ENCODE results near the gene WIPF3. TPM values are rescaled to one million over a fixed set of nuclear protein-coding genes. Genes with fewer than 3 reads are reported as not detected.
A peak's percentile ranks its signal among the peaks of the same experiment; 100 is the strongest.

Gene WIPF3
- total RNA-seq, 1 donor from 2014 or later, result not detected

- no peak for DNase-seq (ENCODE audit: low read depth in 2 of 2)
Observed at GRCh38 chr7:29808075-29808801, 1.9 kb downstream of the WIPF3 start.

DNA sequence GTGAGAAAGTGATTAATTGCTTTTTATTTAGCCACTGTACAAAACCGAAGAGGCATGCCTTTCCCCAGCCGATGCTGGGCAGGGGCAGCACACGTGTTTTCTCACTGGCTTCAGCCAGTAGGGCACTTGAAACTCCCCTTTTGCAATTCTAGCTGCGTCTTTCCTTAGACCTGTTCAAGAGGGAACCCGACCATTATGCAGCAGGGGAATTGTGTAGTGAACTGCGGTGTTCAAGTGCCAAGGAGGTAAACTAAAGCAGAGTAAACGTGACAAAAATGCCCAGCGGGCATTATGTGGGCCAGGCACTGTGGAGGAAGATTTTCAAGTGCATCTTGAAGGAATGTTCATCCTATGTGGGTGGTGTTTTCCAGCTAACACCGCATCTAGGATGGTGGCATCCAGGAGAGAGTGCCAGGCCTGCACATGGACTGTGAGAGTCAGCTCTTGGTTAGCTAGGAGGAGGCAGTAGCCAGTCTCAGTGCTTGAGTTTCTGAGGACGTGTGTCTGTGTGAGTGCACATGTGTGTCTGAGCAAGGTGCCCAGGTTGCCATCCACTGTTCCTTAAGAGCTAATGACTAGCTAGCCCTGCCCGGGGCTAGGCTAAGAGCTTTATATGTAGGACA, 3.3 kb downstream of the WIPF3 start:
- no peak for DNase-seq (ENCODE audit: low read depth in 2 of 2)

DNA sequence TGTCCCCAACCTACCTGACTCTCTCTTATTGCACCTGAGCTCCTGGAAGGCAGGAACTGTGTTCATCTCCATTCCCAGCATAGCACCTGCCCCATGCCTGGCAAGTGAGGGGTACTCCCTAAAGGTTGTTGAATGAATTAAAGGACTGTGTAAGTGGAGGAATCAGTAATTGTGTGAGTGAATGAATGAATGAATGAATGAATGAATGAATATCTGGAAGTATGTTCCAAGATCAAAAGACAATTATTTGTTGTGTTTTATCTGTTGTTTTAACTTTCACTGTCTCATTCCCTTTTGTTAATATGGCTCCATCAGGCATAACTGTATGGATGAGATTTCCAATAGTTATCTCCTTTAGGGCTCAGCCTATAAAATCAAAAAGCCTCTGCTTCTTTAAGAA, 4.0 kb downstream of the WIPF3 start:
- no peak for DNase-seq (ENCODE audit: low read depth in 2 of 2)

- DNase-seq (ENCODE audit: low read depth in 2 of 2), result no peak
Observed at GRCh38 chr7:29810813-29811482, 4.6 kb downstream of the WIPF3 start.

DNA sequence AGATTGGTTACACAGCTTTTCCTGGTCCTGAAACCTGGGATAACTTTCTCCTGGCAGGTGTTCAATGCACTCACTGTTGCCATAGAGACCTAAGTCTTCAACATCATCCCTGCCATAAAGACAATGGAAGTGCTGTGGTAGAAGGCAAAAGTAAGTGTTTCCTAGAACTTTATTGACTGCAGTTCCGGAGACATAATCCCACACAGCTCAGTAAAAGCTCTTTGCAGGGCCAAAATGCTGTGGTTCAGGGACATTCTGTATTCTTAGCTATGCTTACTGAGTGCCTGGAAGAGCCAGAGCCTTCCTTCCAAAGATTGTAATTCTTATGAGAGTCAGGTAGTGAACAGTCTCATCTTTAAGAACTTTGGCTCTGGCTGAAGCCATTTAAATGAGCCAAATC, 5.3 kb downstream of the WIPF3 start:
- DNase-seq (ENCODE audit: low read depth in 2 of 2), result no peak

DNA sequence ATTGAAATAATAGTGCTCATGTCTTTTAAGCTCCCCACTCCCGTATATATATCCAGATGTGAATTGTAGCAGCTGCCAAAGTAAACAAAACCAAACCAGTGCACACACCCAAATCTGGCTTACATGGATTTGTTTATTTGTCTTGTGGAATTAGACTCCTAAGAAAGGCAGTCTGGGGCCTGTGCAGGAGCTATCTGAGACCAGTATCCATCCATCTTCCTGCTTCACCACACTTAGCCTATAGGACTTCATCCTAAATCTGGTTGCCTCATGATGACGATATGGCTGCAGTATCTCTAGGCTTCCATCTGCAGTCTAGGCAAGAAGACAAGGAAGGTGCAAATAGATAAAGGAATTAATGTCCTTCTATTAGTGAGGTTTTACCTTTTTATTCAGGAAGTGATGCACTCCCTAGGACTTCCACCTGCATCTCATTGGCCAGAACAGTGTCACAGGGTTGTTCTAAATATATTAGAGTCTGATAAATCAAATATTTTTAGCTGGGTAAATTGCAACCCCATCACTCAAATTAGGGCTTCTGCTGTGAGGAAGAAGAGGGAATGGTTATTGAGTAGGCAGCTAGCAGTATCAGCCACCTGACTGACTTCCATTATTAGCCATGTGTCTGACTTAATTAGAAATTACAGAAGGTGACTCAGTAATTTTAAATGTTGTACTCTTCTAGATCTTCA, 6.0 kb downstream of the WIPF3 start:
- no peak for DNase-seq (ENCODE audit: low read depth in 2 of 2)

DNA sequence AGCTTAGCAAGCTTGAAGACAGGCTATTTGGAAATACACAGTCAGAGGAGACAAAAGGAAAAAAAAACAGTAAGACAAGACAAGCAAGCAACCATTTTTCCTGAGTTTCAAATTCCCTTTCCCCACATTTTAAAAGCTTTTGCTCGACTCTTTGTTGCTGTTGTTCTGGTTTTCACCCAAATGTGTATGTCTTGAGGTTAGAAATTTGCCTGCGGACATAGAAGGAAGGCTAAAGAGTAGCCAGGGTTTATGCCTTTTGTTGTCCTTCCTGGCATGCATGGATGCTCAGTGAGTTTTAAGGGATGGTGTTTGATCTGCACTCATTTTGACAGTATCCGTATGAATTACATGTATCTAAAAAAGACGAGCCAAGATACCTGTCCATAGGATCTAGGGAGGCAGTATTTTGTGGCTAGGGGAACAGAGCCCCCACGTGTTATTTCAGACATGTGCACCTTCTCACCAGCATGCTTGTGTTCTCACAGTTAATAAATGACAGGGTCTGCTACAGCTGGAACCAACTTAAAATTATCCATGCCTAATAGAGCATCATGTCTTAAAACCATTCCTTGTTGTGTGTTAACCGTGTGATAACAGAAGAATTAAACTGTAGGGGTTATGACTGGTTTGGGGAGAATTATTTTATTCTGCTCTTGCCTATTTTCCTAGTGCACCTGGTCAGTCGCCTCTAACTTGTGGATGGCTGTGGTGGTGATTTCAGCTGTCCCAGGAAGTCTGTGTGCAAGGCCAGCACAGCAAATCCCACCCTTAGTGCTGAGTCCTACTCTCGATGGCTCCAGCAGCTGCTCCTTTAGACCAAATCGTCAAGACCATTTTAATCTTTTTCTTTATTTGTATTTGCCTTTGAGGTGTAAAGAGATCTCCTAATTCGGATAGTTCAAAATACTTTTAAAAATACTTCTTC, 9.1 kb downstream of the WIPF3 start:
- no peak for DNase-seq (ENCODE audit: low read depth in 2 of 2)

- DNase-seq (ENCODE audit: low read depth in 2 of 2), result no peak
Observed at GRCh38 chr7:29818308-29818707, 12.0 kb downstream of the WIPF3 start.

DNA sequence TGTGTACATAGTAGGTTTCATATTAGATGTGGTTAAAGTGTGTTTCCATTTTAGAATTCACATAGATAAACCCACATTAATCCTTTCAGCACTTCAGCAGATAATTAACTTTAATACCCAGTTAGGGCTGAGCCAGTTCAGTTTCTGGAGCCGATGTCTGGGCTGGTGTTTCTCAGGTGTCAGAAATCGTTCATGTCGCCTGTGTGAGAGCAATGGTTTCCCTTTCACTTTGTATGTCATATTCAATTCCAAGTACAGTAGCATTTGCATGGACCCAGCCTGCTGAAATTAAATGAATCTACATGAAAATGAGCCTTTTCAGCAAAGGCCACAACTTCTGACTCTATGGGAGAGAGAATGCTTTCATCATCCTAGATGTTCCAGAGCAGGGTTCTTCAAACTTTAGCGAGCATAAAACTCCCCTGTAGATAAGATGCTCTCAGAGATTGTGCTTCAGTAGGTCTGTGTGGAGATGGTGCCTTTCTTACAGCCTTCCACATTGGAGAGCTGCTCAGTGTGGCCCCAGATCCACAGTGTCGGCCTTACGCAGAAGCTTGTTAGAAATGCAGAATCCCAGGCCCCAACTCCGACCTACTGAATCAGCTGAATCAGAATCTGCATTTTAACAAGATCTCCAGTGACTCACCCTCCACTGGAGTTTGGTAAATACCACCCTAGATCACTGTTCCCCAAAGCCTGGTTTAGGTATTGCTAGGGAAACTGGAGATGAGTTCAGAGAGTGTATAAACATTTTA, 19.6 kb downstream of the WIPF3 start:
- DNase-seq (ENCODE audit: low read depth in 2 of 2), result no peak

GRCh38 chr7:29826530-29826822, 20.2 kb downstream of the WIPF3 start:
- no peak for DNase-seq (ENCODE audit: low read depth in 2 of 2)

DNA sequence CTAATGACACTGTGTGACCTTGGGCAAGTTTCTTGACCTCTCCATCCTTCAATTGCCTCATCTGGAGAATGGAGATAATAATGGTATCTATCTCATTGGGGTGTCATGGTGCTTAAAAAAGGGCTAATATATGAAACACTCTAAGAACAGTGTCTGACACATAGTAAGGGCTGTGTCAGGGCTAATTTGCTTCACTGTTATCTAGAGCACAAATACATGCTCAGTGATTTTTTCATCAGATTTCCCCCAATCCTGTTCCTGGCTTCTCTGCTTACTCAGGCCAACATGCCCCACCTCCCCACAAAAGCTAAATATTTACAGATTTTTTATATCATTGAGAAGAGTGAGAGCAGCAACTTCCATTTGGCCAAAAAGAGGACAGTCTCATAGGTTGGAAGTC, 20.6 kb downstream of the WIPF3 start:
- no peak for DNase-seq (ENCODE audit: low read depth in 2 of 2)

GRCh38 chr7:29831705-29832104, 25.4 kb downstream of the WIPF3 start:
- DNase-seq (ENCODE audit: low read depth in 2 of 2), result no peak

- no peak for DNase-seq (ENCODE audit: low read depth in 2 of 2)
Observed at GRCh38 chr7:29833929-29834328, 27.6 kb downstream of the WIPF3 start.

DNA sequence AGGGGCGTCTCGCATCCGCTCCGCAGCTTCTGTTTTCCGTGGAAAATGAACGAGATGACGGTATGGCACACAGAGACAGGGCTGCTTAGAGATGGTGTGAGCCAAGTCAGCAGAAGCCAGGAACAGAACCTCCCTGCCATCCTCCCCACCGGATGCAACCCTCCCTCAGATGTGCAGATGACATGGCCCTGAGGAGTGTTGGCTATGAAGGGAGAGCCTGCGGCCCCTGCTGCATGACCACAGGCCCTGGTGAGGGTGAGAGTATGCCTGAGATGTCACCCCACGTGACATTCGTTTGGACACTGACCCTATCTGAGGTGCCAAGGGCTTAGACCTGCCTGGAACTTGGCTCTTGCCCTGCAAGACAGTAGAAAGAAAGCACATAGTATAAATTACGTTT, 29.4 kb downstream of the WIPF3 start:
- no peak for DNase-seq (ENCODE audit: low read depth in 2 of 2)

GRCh38 chr7:29839302-29839701, 33.0 kb downstream of the WIPF3 start:
- DNase-seq (ENCODE audit: low read depth in 2 of 2), result peak in 1 of 2 donors; percentile 2

DNA sequence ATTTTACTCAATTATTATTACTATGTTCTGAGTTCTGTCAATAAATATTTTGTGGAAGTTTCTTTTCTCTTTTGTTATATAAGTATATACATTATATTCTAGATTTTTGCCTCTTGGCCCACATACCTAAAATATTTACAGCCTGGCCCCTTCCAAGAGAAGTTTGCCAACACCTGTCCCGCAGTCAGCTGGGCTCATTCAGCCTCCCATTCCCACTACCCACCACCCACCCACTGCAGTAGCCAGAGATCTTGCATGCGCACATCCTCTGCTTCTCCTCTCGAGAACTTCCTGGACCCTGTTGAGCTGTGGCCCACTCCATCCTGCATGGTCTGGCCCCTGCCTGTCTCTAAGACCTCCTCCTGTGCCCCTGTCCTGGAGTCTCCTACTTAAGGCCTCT, 33.6 kb downstream of the WIPF3 start:
- no peak for DNase-seq (ENCODE audit: low read depth in 2 of 2)

DNA sequence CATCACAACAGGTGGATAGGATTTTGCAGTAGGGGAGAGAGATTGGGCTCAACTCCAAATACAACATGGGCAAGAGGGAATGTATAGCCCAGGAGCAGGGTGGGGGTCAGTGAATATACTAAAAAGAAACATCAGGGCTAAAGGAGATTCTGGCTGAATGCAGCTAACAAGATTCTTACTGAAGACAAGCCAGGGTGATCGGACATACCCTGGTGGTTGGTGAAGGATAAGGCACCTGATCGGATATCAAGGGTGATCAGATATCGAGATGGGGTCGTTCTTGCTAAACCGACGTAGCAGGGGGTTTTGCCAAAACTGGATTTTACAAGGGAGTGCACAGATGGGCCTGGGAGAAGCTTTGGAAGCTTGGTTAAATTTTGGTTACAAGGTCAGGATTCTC, 34.4 kb downstream of the WIPF3 start:
- DNase-seq (ENCODE audit: low read depth in 2 of 2), result no peak

DNA sequence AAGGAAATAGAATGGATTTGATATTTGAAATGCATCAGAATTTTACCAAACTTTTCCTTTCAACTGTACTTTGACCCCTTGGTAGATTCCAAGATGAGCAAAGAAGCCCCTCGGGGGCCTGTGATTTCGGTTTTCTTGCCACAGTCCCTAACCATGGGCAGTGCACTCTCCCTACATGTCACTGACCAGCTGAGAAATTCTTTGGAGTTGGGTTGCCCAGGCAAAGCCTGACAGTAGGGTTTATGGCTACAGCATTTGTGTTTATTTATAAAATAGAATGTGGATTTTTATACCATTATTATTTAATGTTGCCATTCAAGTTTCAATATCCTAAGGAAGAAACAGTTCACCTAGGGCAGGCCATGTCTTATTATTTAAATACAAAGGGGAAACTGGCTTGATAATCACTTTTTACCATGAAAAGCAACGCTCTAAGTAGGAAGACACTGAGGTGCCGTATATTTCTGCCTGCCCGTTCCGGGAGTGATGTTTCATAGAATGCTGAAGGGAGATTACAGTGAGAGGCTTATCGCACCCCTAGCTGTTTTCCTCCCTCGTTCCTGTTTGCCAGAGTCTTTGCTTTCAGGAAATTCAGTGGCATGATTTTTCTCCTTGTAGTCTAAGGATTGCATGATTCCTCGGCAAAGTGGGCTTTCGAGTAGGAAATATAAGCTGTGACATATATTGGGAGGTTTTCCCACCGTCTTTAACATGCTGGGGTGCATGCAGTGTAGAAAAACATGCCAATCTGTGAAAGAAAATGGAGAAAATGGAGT, 35.8 kb downstream of the WIPF3 start:
- no peak for DNase-seq (ENCODE audit: low read depth in 2 of 2)

DNA sequence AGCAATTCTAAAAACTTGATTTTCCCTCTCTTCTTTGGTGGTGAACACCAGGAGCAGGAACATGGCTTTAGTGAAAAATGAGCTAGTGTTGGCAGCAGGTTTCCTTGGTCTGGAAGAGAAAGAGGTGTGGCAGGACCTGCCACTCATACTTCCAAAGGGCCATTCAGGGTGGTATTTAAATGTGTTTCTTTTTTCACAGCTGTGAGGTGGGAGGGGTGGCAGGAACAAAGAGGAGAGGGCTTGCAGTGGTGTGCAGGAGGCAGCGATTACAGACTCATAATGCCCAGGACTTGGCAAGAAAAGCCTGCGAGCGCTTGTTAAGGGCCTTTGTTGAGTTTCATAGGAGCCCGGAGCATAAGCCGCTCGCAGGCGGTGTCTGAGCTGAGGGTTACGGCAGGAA, 36.8 kb downstream of the WIPF3 start:
- DNase-seq (ENCODE audit: low read depth in 2 of 2), result no peak

- DNase-seq (ENCODE audit: low read depth in 2 of 2), result no peak
Observed at GRCh38 chr7:29843726-29844125, 37.4 kb downstream of the WIPF3 start.
